Measurements from ENCODE around the gene CLIP1.

GRCh38 chr12:122297494-122297893 is 125.0 kb downstream of the CLIP1 start:
- TF ChIP-seq EZH2 (IDR thresholded peaks at IDR 0.05; ENCODE audit: insufficient read depth, poor library complexity, severe bottlenecking) (no peak), EZH2phosphoT487 (IDR thresholded peaks at IDR 0.05; ENCODE audit: insufficient read depth, low read depth) (no peak)
